GM18868 (cell line): Measurements from ENCODE around the gene P2RY8.
A peak's percentile ranks its signal among the peaks of the same experiment; 100 is the strongest.
"Not testable (repeated sequence)": the region's sequence is repeated elsewhere in the genome, so short reads cannot be mapped to it uniquely, and the experiment has no call there.

Source experiments
- ATAC-seq: cut with Tn5 transposase; IDR thresholded peaks from one replicate; pipeline ENCODE4 v1.9.1; 2021; ENCODE audit warnings: mild to moderate bottlenecking, moderate library complexity; ENCODE audit not compliant: unreplicated experiment

Gene P2RY8

DNA sequence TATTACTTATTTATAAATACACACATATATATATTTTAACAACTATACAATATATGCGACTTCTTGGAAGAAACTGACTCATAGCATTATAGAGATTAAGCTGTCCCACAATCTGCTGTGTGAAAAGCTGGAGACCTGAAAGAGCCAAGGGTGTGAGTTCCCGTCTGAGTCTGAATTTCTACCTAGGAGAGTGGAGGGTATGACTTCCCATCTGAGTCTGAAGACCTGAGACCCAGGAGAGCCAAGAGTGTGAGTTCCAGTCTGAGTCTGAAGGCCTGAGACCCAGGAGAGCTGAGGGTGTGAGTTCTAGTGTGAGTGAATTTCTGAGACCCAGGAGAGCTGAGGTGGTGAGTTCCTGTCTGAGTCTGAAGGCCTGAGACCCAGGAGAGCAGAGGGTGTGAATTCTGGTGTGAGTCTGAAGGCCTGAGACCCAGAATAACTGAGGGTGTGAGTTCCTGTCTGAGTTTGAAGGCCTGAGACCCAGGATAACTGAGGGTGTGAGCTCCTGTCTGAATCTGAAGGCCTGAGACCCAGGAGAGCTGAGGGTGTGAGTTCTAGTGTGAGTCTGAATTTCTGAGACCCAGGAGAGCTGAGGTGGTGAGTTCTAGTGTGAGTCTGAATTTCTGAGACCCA, 8.9 kb upstream of the P2RY8 start:
- no peak for ATAC-seq

GRCh38 chrX:1542994-1543725, 6.2 kb upstream of the P2RY8 start:
- no peak for ATAC-seq

DNA sequence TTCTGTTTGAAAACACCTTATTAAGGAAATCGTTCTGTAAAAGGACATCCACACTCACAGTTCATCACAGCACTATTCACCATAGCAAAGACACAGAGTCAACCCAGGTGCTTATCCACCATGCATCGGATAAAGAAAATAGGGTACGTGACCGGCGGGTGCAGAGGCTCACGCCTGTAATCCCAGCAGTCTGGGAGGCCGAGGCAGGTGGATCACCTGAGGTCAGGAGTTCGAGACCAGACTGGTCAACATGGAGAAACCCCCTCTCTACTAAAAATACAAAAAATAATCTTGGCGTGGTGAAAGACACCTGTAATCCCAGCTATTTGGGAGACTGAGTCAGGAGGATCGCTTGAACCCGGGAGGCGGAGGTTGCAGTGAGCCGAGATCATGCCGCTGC, 2.2 kb upstream of the P2RY8 start:
- not testable (repeated sequence) for ATAC-seq

DNA sequence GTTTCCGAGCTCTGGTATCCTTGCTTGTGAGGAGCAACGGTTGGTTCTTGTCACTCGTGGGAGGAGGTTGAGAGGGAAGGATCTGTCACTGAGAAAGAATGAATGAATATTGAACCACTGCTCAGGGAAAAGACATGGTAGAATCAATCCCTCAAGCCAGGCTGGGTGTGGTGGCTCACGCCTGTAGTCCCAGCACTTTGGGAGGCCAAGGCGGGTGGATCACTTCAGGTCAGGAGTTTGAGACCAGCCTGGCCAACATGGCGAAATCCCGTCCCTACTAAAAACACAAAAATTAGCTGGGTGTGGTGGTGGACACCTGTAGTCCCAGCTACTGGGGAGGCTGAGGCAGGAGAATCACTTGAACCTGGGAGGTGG, 718 bp upstream of the P2RY8 start:
- ATAC-seq = not testable (repeated sequence)

GRCh38 chrX:1536712-1537030, 314 bp downstream of the P2RY8 start:
- ATAC-seq = peak; percentile 2

- ATAC-seq = peak; percentile 16
Observed at GRCh38 chrX:1535241-1536041, 1.5 kb downstream of the P2RY8 start.

- peak; percentile 22 for ATAC-seq
Observed at GRCh38 chrX:1534301-1535168, 2.5 kb downstream of the P2RY8 start.

DNA sequence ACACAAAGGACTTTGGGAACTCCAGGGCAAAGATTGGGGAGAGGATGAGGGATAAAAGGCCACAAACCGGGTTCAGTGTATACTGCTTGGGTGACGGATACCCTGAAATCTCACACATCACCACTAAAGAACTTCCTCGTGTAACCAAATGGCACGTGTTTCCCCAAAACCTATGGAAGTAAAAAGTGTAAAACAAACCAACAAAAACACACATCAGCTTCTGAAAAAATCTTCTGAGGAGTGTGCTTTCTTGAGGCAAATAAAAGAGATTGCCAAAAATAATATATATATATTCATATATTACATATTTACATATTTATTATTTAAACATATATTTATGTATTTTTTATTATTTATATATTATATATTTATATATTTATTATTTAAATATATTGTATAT, 3.9 kb downstream of the P2RY8 start:
- no peak for ATAC-seq

DNA sequence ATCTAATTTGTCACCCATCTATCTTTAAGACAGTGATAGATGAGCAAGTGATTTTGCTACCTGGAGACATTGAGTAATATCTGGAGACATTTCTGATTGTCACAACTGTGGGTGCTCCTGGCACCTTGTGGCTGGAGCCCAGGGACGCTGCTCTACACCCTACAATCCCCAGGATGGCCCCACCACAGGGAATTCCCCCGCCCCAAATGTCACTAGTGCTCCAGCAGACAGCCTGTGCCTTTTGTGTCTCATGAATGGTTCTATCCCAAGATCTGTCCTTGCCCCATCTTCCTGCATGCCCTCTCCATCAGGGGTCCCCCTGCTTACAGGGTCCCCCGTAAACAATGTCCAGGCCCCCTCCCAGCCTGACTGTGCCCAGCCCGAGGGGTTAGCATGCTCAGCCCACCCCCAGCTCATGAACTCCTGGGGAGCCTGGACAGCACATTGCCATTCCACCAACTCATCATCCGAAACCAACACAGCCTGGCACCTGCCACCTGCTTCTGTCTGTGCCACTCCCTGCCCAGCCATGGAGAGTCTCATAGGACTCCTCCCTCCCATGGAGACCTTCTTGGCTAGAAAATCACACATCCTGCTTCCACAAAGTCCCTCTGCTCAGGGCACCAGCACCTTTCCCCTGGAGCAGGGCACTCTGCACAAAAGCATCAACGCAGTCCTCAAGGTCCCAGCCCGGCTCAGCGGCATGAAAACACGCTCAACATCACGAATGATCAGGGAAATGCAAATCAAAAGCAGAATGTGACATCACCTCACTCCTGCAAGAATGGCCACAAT, 5.7 kb downstream of the P2RY8 start:
- no peak for ATAC-seq

DNA sequence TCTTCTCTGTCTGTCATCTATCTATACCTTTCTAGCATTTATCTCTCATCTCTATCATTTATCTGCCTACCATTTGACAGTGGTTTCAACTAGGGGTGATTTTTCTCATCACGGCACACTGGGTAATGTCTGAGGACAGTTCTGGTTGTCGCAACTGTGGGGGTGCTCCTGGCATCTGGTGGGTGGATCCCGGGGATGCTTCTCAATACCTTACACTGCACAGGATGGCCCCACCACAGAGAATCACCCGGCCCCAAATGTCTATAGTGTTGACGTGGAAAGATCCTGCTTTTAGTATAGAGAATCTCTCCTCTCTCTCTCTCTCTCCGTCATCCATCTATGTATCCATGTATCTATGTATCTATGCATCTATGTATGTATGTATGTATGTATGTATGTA, 7.2 kb downstream of the P2RY8 start:
- ATAC-seq = no peak

DNA sequence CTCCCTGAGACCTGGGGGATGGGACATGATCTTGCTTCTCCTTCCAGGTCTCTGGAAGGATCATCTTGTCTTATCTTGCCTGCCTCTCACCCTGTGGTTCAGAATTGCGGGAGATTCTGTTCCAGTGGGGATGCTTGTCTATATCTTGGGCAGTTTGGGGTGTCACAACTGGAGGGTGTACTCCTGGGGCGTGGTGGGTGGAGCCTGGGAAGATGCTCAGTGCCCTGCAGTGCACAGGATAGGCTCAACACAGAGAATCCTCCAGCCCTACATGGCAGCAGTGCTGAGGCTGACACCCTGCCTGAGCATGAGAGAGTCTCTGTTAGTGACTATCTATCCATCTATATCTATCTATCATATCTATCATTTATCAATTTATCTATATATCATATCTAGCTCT, 7.7 kb downstream of the P2RY8 start:
- no peak for ATAC-seq

GRCh38 chrX:1528884-1529203, 8.1 kb downstream of the P2RY8 start:
- ATAC-seq = no peak

DNA sequence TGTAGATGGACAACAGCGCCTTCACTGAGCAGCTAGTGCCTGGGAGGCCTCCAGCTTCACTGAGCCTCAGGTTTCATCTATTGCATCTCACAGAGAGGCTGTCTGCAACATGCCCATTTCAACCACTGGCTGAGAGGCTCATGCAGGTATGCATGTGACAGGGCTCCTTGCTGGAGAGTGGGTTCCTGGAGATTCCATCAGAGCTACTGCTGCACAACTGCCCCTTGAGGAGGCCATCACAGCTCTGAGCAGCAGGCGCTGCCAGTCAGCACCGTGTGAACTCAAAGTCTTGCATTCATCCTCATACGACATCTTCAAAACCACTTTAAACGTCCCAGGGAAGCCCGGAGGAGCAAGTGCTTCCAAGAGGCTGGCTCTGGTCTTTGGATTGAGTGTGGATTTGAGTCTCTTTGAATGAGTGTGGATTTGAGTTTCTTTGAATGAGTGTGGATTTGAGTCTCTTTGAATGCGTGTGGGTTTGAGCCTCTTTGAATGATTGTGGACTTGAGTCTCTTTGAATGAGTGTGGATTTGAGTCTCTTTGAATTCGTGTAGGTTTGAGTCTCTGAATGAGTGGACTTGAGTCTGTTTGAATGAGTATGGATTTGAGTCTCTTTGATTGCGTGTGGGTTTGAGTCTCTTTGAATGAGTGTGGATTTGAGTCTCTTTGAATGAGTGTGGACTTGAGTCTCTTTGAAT, 8.7 kb downstream of the P2RY8 start:
- ATAC-seq = peak; percentile 63

DNA sequence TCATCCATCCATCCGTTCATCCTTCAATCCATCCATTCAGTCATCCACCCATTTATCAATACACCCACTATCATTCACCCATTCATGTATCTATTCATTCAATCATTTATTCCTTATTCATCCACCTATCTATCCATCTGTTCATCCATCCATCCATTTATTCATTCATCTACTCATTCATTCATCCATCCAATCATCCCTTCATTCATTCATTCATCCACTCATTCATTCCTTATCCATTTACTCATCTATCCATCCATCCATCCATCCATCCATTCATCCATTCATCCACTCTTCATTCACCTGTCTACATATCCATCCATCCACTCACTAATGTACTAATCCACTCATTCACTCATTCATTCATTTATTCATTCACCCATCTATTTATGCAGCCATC, 9.5 kb downstream of the P2RY8 start:
- ATAC-seq = no peak

- no peak for ATAC-seq
Observed at GRCh38 chrX:1526565-1526964, 10.4 kb downstream of the P2RY8 start.

GRCh38 chrX:1525583-1526355, 11.2 kb downstream of the P2RY8 start:
- no peak for ATAC-seq

GRCh38 chrX:1524874-1525582, 12.0 kb downstream of the P2RY8 start:
- no peak for ATAC-seq

GRCh38 chrX:1522905-1523304, 14.1 kb downstream of the P2RY8 start:
- ATAC-seq = not testable (repeated sequence)
